RWPE2 (cell line): ENCODE data around the gene ZBTB3.
"Not testable (repeated sequence)": the region's sequence is repeated elsewhere in the genome, so short reads cannot be mapped to it uniquely, and the experiment has no call there.

Experiments used
- ATAC-seq: fragments of 200-7000 bp; cut with Tn5 transposase; 3 replicates; pipeline ENCODE4 v1.9.1; 2021; ENCODE audit warnings: low read depth
- DNase-seq: peaks from one replicate; pipeline ENCODE4 v3.0.0-alpha.2; 2020; ENCODE audit warnings: low spot score
- H3K27ac ChIP-seq: fragments of 450-650 bp; 2 replicates; pipeline ENCODE4 v1.5.1; 2017; ENCODE audit warnings: mild to moderate bottlenecking; ENCODE audit not compliant: poor library complexity, severe bottlenecking
- H3K27me3 ChIP-seq: fragments of 250-450 bp; sonication (Bioruptor Pico); 2 replicates; pipeline ENCODE4 v1.5.1; 2021; ENCODE audit warnings: mild to moderate bottlenecking, moderate library complexity; ENCODE audit not compliant: insufficient read depth, poor library complexity, severe bottlenecking
- H3K36me3 ChIP-seq: fragments of 250-450 bp; sonication (Bioruptor Pico); 2 replicates; pipeline ENCODE4 v1.5.1; 2020; ENCODE audit warnings: low read depth, mild to moderate bottlenecking, moderate library complexity
- H3K4me1 ChIP-seq: fragments of 250-450 bp; sonication (Bioruptor Pico); 2 replicates; pipeline ENCODE4 v1.5.1; 2021; ENCODE audit warnings: mild to moderate bottlenecking, moderate library complexity; ENCODE audit not compliant: insufficient read depth, poor library complexity, severe bottlenecking
- H3K4me3 ChIP-seq: fragments of 250-450 bp; sonication (Bioruptor Pico); 2 replicates; pipeline ENCODE4 v1.5.1; 2021; ENCODE audit warnings: mild to moderate bottlenecking, moderate library complexity; ENCODE audit not compliant: severe bottlenecking
- H3K9me3 ChIP-seq: fragments of 250-450 bp; sonication (Bioruptor Pico); 2 replicates; pipeline ENCODE4 v1.5.1; 2021; ENCODE audit warnings: mild to moderate bottlenecking, moderate library complexity; ENCODE audit not compliant: severe bottlenecking
- CTCF ChIP-seq: fragments of 450-650 bp; IDR thresholded peaks from one replicate; pipeline ENCODE4 v1.5.1; 2017; ENCODE audit warnings: mild to moderate bottlenecking, moderate library complexity; ENCODE audit not compliant: poor library complexity, severe bottlenecking

Gene ZBTB3

GRCh38 chr11:62747475-62748160 lies 6.3 kb downstream of the ZBTB3 start:
- no peak for ATAC-seq
- no peak overlapping the region for H3K27ac ChIP-seq
- H3K27me3 ChIP-seq, result no peaks in the 10 kb centered on the region
- no peak for TF ChIP-seq CTCF
- H3K9me3 ChIP-seq, result no peaks in the 10 kb centered on the region
- no peak for DNase-seq
- H3K36me3 ChIP-seq, result peaks cover 11% of the 10 kb centered on the region
- H3K4me3 ChIP-seq, result no peak overlapping the region
- H3K4me1 ChIP-seq, result no peaks in the 10 kb centered on the region

DNA sequence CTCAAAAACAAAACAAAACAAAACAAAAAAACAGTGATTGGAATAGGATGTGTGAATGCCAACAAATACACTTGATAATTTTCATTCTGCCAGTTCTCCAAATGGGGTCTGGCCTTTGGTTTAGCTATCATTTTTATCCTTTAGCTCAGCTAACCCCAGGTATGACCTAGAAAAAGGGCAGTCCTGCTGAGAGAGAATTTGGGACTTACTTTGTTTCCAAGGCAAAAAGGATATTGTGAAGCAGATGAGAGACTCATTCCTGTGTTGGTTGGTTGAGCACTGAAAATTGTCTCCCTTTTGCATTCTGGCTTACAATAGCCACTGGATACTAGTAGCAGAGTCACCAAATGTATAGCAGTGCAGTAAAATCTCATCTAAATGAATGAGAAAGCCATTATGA lies 16.8 kb downstream of the ZBTB3 start:
- no peak for DNase-seq
- no peak overlapping the region for H3K4me3 ChIP-seq
- TF ChIP-seq CTCF, result no peak
- no peaks in the 10 kb centered on the region for H3K9me3 ChIP-seq
- H3K36me3 ChIP-seq, result peaks cover 73% of the 10 kb centered on the region
- no peaks in the 10 kb centered on the region for H3K27me3 ChIP-seq
- no peak overlapping the region for H3K27ac ChIP-seq
- no peaks in the 10 kb centered on the region for H3K4me1 ChIP-seq
- ATAC-seq, result no peak

GRCh38 chr11:62732830-62733229 lies 21.1 kb downstream of the ZBTB3 start:
- Histone ChIP-seq H3K27me3 (no peaks in the 10 kb centered on the region), H3K4me3 (no peak overlapping the region), H3K36me3 (peaks cover 70% of the 10 kb centered on the region), H3K9me3 (no peaks in the 10 kb centered on the region), H3K4me1 (peaks cover 5% of the 10 kb centered on the region), H3K27ac (no peak overlapping the region)
- TF ChIP-seq CTCF, result peak; percentile 28
- DNase-seq (no peak), ATAC-seq (no peak)

DNA sequence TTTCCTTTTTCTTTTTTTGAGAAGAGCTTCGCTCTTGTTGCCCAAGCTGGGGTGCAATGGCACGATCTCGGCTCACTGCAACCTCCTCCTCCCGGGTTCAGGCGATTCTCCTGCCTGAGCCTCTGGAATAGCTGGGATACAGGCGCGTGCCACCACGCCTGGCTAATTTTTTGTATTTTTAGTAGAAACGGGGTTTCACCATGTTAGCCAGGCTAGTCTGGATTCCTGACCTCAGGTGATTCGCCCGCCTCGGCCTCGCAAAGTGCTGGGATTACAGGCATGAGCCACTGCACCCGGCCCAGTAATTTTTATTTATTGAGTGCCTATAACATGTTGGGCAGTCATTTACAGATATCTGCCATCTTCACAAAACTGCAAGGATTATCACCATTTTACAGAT lies 23.9 kb downstream of the ZBTB3 start:
- not testable (repeated sequence) for DNase-seq, H3K9me3 ChIP-seq, ATAC-seq, H3K27me3 ChIP-seq, H3K4me1 ChIP-seq
- peak overlapping the region; percentile 67 for H3K4me3 ChIP-seq
- H3K36me3 ChIP-seq, result peaks cover 58% of the 10 kb centered on the region
- peak overlapping the region; percentile 89 for H3K27ac ChIP-seq

DNA sequence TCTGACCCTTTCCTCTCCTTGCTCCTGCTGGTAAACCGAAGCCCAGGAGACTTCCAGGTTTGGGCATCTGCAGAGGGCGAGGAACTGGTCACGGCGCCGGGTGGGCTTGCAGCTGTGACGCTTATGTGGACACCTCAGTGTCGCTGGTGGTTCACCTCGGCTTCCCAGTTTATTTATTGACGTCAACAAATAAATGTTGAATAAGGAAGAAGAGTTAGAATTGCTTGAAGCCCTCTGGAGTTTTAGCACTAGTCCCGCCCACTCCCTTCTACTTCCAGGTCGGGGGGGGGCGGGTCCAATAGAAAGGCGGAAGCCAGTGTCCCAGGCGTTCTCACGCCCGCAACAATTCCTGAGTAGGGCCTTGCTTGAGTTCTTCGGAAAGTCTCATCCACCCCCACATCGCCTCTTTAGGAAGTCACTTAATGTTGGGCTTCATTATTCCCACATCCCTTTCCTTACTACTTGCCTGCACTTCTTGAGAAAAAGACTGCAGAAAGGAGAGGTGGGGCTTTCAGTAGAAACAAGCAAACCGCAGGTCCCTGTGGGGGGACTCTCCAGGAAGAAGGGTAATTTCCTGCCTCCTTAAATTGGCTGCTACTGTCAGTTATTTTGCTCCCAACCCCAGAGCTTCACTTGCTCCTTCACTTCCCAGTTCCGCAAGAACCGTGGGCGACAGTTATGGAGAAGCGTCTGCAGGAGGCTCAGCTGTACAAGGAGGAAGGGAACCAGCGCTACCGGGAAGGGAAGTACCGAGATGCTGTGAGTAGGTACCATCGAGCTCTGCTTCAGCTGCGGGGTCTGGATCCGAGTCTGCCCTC lies 25.6 kb downstream of the ZBTB3 start, which contains the start of gene TTC9C:
Gene TTC9C (plus strand): TSS at position 316 of the 818 bp plus-strand sequence. CDS start 363 bp downstream, at position 679.
- DNase-seq (peak; percentile 93), ATAC-seq (peak; percentile 62)
- Histone ChIP-seq H3K36me3 (peaks cover 58% of the 10 kb centered on the region), H3K4me3 (peak within 1 kb of the TSS; percentile 67), H3K9me3 (no peaks in the 10 kb centered on the region), H3K27ac (peak within 1 kb of the TSS; percentile 89), H3K27me3 (no peaks in the 10 kb centered on the region), H3K4me1 (peaks cover 10% of the 10 kb centered on the region)
- TF ChIP-seq CTCF, result no peak
